HG03159 (cell line): ENCODE data around the gene IRF6.
"Not testable (repeated sequence)": the region's sequence is repeated elsewhere in the genome, so short reads cannot be mapped to it uniquely, and the experiment has no call there.

Experiments
- ATAC-seq: cut with Tn5 transposase; IDR thresholded peaks from one replicate; pipeline ENCODE4 v1.9.1; 2021; ENCODE audit warnings: mild to moderate bottlenecking, moderate library complexity; ENCODE audit not compliant: unreplicated experiment

IRF6 gene

GRCh38 chr1:209823143-209824041 is 17.4 kb upstream of the IRF6 start:
- peak; percentile 36 for ATAC-seq

- ATAC-seq, result no peak
Observed at GRCh38 chr1:209822706-209823105, 16.8 kb upstream of the IRF6 start.

- no peak for ATAC-seq
Observed at GRCh38 chr1:209820986-209821385, 15.0 kb upstream of the IRF6 start.

GRCh38 chr1:209819058-209819457 is 13.1 kb upstream of the IRF6 start:
- no peak for ATAC-seq

GRCh38 chr1:209817691-209818090 is 11.7 kb upstream of the IRF6 start:
- no peak for ATAC-seq

GRCh38 chr1:209816923-209817322 is 11.0 kb upstream of the IRF6 start:
- ATAC-seq, result no peak

GRCh38 chr1:209815931-209816341 is 10.0 kb upstream of the IRF6 start:
- no peak for ATAC-seq

GRCh38 chr1:209815490-209815889 is 9.5 kb upstream of the IRF6 start:
- no peak for ATAC-seq

- no peak for ATAC-seq
Observed at GRCh38 chr1:209813902-209814301, 8.0 kb upstream of the IRF6 start.

- no peak for ATAC-seq
Observed at GRCh38 chr1:209810783-209811182, 4.8 kb upstream of the IRF6 start.

GRCh38 chr1:209809611-209810010 is 3.7 kb upstream of the IRF6 start:
- ATAC-seq, result no peak

GRCh38 chr1:209808059-209808581 is 2.2 kb upstream of the IRF6 start:
- ATAC-seq, result no peak

GRCh38 chr1:209807509-209807908 is 1.6 kb upstream of the IRF6 start:
- ATAC-seq, result no peak

- ATAC-seq, result no peak
Observed at GRCh38 chr1:209805341-209805781, 581 bp downstream of the IRF6 start.

GRCh38 chr1:209803568-209803967 is 2.4 kb downstream of the IRF6 start:
- ATAC-seq, result no peak

GRCh38 chr1:209802780-209803152 is 3.2 kb downstream of the IRF6 start:
- ATAC-seq, result no peak

- no peak for ATAC-seq
Observed at GRCh38 chr1:209802117-209802779, 3.7 kb downstream of the IRF6 start.

GRCh38 chr1:209800984-209801834 is 4.7 kb downstream of the IRF6 start:
- ATAC-seq, result no peak

GRCh38 chr1:209797978-209798639 is 7.8 kb downstream of the IRF6 start:
- no peak for ATAC-seq

GRCh38 chr1:209793711-209794110 is 12.2 kb downstream of the IRF6 start:
- ATAC-seq, result not testable (repeated sequence)
